Activated T-helper 2 cell treated with anti-CD3 and anti-CD28 coated beads, Interferon-gamma antibody, Interleukin-2, Interleukin-4, amounts not matched to agents 10 μg/mL and 5 μg/mL and 100 μg/mL, durations not matched to agents 14 hours and 24 hours and 36 hours (primary cell): ENCODE measurements around the gene SLC9A3. TPM values are rescaled to one million over a fixed set of nuclear protein-coding genes. Genes with fewer than 3 reads are reported as not detected.
"Not testable (repeated sequence)": the region's sequence is repeated elsewhere in the genome, so short reads cannot be mapped to it uniquely, and the experiment has no call there.

Experiments
- DNase-seq: peaks from one replicate; pipeline ENCODE4 v3.0.0; 2021; ENCODE audit warnings: low spot score
- H3K27ac Mint-ChIP-seq: one replicate; pipeline ENCODE4 v1.8.0; 2021; ENCODE audit warnings: mixed read lengths
- H3K27me3 Mint-ChIP-seq: one replicate; pipeline ENCODE4 v1.8.0; 2021; ENCODE audit warnings: low read depth, mixed read lengths
- H3K36me3 Mint-ChIP-seq: one replicate; pipeline ENCODE4 v1.8.0; 2021; ENCODE audit warnings: low read depth, mixed read lengths
- H3K4me1 Mint-ChIP-seq: one replicate; pipeline ENCODE4 v1.8.0; 2021; ENCODE audit warnings: low read depth, mixed read lengths
- H3K4me3 Mint-ChIP-seq: one replicate; pipeline ENCODE4 v1.8.0; 2021; ENCODE audit warnings: low read depth, mild to moderate bottlenecking, moderate library complexity, mixed read lengths
- H3K9me3 Mint-ChIP-seq: one replicate; pipeline ENCODE4 v1.8.0; 2021; ENCODE audit warnings: mixed read lengths
- intact Hi-C: fragments of 100-400 bp; cut with micrococcal nuclease; formaldehyde crosslinking; loops from one replicate; pipeline ENCODE4 v1.15.1; 2023
- total RNA-seq: library from RNA; stranded (reverse); gene quantifications from 2 replicates; pipeline ENCODE4 v1.2.3, GENCODE V29; 2022

The SLC9A3 gene
- total RNA-seq, 1 donor from 2014 or later: 2.4 TPM

GRCh38 chr5:482021-482420 lies 42.2 kb downstream of the SLC9A3 start:
- Mint-ChIP-seq H3K36me3 (no peaks in the 10 kb centered on the region), H3K9me3 (no peaks in the 10 kb centered on the region), H3K4me3 (no peak overlapping the region), H3K27me3 (peaks cover 1% of the 10 kb centered on the region), H3K27ac (no peak overlapping the region), H3K4me1 (no peaks in the 10 kb centered on the region)
- DNase-seq: no peak
- intact Hi-C loops: no loop called here

GRCh38 chr5:481347-481746 lies 42.9 kb downstream of the SLC9A3 start:
- Mint-ChIP-seq H3K27ac (no peak overlapping the region), H3K4me1 (no peaks in the 10 kb centered on the region), H3K36me3 (no peaks in the 10 kb centered on the region), H3K27me3 (peaks cover 1% of the 10 kb centered on the region), H3K9me3 (no peaks in the 10 kb centered on the region), H3K4me3 (no peak overlapping the region)
- DNase-seq: no peak
- intact Hi-C loops: no loop called here

DNA sequence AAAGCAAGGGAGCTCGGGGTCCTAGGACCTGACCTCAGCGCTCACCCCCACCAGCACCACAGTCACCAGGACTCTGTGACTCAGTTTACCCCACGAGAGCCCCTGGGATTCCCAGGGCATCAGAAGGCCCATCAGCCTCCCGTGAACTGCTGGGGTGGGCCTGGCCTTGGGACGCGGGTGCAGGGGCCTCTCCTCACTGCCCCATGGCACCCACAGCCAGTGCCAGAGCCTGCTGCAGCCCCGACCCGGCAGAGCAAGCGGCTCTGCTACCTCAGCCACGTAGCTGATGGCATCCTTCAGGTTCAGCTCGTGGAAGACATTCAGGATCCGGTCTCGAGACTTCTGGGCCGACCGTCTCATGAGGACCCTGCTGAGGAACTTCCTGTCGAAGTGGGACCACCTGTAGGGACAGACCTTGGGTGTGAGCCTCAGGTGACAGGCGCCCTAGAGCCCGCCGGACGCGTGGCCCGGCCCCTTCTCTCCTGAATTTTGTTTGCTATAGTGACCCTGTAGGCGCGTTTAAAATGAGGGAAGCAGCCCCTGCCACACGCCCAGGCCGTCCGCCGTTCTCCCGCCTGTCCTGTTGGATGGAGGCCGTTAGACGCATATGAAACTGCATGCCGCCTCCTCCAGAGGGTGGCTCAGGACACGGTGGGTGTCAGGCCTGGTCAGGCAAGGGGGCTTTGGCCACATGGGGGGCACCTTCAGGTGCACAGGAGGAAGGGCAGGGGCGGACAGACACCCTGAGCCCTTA lies 44.5 kb downstream of the SLC9A3 start:
- peaks cover 3% of the 10 kb centered on the region for H3K27me3 Mint-ChIP-seq

DNA sequence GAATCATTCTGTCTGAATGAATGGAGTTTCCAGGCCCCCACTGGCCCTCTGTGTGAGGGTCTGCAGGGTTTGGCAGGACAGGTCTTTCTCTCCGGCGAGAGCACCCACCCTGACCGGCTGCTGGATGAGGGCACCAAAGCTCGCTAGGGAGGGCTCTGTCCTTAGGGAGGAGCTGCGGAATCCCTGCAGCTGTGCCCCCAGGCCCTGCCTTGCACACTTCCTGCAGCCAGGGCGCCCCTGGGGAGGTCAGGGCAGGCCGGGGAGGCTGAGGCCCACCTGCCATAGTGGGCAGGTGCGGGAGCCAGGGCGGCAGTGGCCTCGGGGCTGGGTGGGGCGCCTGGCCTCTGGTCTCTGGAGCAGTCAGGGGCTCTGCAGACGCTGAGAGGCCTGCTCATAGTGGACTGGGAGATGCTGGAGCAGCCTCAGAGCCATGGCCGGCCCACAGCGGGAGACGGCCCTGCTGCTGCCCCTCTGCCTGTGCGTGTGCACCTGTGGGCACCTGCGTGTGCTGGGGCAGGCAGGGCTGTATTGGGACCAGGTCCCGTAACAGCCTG lies 45.2 kb downstream of the SLC9A3 start:
- no peaks in the 10 kb centered on the region for H3K36me3 Mint-ChIP-seq

More for the DNA sequence above, 44.5 kb downstream of the SLC9A3 start:
- no peaks in the 10 kb centered on the region for H3K36me3 Mint-ChIP-seq
- DNase-seq: no peak
- peaks cover under 1% of the 10 kb centered on the region for H3K4me1 Mint-ChIP-seq
- no peaks in the 10 kb centered on the region for H3K9me3 Mint-ChIP-seq
- no peak overlapping the region for H3K4me3 Mint-ChIP-seq
- intact Hi-C loops: no loop called here
- no peak overlapping the region for H3K27ac Mint-ChIP-seq

GRCh38 chr5:478369-478981 lies 45.8 kb downstream of the SLC9A3 start:
- intact Hi-C loops: no loop called here
- peaks cover 5% of the 10 kb centered on the region for H3K27me3 Mint-ChIP-seq

More for the DNA sequence above, 45.2 kb downstream of the SLC9A3 start:
- Mint-ChIP-seq H3K4me1 (peaks cover 2% of the 10 kb centered on the region), H3K27me3 (peaks cover 3% of the 10 kb centered on the region), H3K4me3 (no peak overlapping the region), H3K9me3 (no peaks in the 10 kb centered on the region), H3K27ac (no peak overlapping the region)
- DNase-seq: no peak
- intact Hi-C loops: no loop called here

DNA sequence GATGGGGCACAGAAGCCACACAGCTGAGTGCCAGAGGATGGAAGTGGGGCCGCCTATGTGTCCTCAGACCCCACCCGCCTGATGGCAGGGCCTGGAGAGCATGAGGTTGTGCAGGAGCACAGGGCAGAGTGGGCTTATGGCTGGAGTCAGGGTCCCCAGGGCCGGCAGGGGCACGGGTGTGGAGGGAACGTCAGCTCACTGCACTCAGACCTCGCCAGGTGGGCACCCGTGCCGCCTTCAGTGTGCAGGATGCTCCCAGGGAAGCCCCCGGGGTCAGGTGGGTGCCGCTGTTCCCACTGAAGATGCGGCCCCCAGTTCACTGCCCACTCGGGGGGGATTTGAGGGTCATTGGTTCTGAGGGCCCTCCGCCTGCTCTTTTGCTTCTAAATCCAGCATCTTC lies 46.4 kb downstream of the SLC9A3 start:
- Mint-ChIP-seq H3K27me3 (peaks cover 5% of the 10 kb centered on the region), H3K4me1 (peaks cover 3% of the 10 kb centered on the region), H3K27ac (no peak overlapping the region), H3K36me3 (no peaks in the 10 kb centered on the region), H3K4me3 (no peak overlapping the region), H3K9me3 (no peaks in the 10 kb centered on the region)
- intact Hi-C loops: no loop called here
- no peak for DNase-seq

More at GRCh38 chr5:478369-478981, 45.8 kb downstream of the SLC9A3 start:
- Mint-ChIP-seq H3K36me3 (no peaks in the 10 kb centered on the region), H3K4me1 (peaks cover 3% of the 10 kb centered on the region), H3K4me3 (no peak overlapping the region), H3K27ac (no peak overlapping the region), H3K9me3 (no peaks in the 10 kb centered on the region)
- no peak for DNase-seq

DNA sequence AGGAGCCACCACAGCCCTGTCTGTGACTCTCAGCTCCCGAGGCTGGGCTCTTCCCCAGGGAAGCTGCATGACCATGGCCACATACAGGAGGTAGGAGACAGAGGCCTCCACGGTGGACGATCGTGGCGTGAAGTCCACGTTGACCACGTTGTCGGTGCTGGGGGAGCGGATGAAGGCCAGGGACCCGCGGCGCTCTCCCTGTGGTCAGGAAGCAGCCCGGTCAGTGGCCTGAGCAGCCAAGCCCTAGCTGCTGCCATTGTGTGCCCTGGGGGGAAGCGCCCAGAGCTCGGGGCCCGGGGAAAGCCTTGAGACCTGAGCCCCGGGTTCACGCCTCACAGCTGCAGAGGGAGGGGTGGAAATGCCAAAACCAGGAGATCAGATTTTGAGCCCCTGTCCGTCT lies 47.0 kb downstream of the SLC9A3 start:
- no peak for DNase-seq
- peaks cover 3% of the 10 kb centered on the region for H3K4me1 Mint-ChIP-seq
- no peaks in the 10 kb centered on the region for H3K36me3 Mint-ChIP-seq
- H3K27me3 Mint-ChIP-seq: peaks cover 5% of the 10 kb centered on the region
- H3K27ac Mint-ChIP-seq: no peak overlapping the region
- intact Hi-C loops: no loop called here
- no peaks in the 10 kb centered on the region for H3K9me3 Mint-ChIP-seq
- no peak overlapping the region for H3K4me3 Mint-ChIP-seq

DNA sequence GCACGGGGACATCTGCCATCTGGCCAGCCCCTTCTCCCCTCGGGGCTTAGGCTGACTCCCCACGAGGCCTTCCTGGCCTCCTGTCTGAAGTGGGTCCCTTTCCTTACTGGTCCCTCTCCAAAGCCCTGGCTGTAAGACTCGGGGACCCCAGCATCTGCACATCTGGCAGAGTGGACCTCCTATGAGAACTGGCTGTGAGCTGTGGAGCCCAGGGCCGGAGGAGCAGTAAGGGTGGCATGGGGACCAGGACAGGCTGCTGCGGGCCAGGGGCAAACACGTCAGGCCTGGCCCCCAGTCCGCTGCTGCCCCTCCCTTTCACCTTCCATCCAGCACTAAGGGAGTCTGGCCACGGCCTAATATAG lies 47.5 kb downstream of the SLC9A3 start:
- no peaks in the 10 kb centered on the region for H3K9me3 Mint-ChIP-seq
- H3K27me3 Mint-ChIP-seq: peaks cover 5% of the 10 kb centered on the region
- H3K36me3 Mint-ChIP-seq: peaks cover 2% of the 10 kb centered on the region
- no peak overlapping the region for H3K27ac Mint-ChIP-seq
- no peak overlapping the region for H3K4me3 Mint-ChIP-seq
- H3K4me1 Mint-ChIP-seq: peaks cover 6% of the 10 kb centered on the region
- DNase-seq: no peak
- intact Hi-C loops: no loop called here

DNA sequence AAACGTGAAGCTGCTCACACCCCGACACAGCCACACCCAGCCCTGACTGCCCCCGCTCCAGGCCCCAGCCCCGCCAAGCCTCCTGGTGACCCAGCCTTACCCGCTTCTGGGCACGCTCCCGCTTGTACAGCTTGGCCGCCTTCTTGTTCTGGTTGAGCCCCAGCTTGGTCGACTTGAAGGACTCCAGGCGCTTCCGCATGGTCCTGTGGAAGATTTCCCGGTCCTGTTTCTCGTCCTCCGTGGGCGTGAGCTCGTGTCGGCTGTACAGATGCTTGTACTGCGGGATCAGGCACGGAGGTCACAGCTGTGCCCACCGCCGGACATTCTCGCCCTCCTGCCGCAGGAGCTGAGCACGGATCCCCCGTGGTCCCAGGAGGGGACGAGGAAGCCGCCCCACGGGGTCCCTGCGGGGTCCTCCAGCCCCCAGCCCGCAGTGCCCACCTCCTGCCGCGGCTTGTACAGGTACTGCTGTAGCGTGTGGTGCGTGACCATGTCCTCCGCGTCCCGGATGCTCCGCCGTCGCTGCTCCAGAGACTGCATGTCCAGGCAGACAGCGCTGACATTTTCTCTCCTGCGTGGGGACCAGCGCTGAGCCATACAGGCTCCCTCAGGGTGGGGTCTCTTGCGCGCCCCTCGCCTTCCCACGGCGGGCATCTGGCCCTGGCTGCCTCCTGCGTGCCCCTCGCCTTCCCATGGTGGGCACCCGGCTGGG lies 48.0 kb downstream of the SLC9A3 start:
- peaks cover 10% of the 10 kb centered on the region for H3K4me1 Mint-ChIP-seq
- H3K27me3 Mint-ChIP-seq: peaks cover 5% of the 10 kb centered on the region
- no peak overlapping the region for H3K4me3 Mint-ChIP-seq
- intact Hi-C loops: no loop called here
- no peak for DNase-seq
- no peak overlapping the region for H3K27ac Mint-ChIP-seq
- peaks cover 8% of the 10 kb centered on the region for H3K36me3 Mint-ChIP-seq
- no peaks in the 10 kb centered on the region for H3K9me3 Mint-ChIP-seq

DNA sequence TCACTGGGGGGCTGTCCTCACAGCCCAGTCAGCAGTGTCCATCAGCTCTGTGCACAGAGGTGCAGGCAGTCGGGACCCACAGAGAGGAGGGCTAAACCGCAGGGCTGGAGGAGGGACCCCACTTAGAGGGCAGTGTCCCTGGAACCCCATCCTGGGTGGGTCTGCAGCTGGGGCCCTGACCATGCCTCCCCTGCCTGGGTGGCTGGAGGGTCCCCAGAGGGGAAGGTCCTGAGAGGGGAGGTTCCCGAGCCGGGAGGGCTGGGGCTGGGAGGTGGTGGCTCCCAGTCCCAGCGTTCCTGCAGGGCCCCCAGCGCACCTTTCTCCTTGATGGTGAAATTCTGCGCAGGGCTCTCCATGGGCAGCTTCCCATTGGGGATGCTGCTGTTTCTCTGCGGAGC lies 48.5 kb downstream of the SLC9A3 start:
- Mint-ChIP-seq H3K36me3 (peaks cover 13% of the 10 kb centered on the region), H3K27me3 (peaks cover 5% of the 10 kb centered on the region), H3K4me3 (no peak overlapping the region), H3K27ac (no peak overlapping the region), H3K4me1 (peaks cover 11% of the 10 kb centered on the region), H3K9me3 (no peaks in the 10 kb centered on the region)
- intact Hi-C loops: no loop called here
- DNase-seq: no peak

DNA sequence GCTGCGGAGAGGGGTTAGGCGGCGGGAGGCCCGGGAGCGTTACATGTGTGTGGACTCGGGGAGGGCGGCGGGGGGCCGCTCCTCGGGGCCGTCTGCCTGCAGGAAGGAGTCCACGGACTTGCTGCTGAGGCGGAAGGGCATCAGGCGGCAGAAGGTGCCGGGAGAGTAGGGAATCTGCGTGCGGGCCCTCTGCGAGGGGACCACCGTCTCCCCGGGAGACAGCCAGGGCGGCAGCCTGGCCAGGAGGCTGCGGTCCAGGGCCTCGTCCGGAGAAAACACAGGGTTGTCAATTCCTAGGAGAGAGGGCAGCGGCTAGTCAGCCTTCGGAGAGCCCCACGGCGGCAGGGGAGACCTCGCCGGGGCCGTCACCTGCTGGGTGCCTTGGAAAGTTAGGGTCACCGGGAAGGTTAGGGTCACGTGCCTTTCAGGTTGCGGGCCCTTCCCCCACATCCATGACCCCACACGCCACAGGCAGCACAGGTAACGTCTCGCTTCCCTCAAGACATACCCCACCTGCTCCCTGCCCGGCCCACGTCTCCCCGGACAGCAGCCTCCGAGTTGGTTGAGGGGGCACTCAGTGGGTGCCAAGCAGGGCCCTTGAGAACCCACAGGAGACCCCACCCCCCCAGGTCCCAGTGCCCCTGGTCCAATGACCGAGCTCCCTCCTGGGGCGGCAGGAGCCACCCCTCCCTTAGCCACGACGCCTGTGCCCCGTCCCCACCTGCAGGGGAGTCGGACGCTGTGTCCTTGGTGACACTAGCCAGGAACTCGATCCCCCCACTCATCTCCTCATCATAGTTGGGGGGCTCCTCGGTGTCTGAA lies 49.2 kb downstream of the SLC9A3 start:
- DNase-seq: no peak
- Mint-ChIP-seq H3K4me1 (peaks cover 15% of the 10 kb centered on the region), H3K27me3 (peaks cover 5% of the 10 kb centered on the region), H3K36me3 (peaks cover 17% of the 10 kb centered on the region), H3K27ac (no peak overlapping the region), H3K9me3 (no peaks in the 10 kb centered on the region), H3K4me3 (peak overlapping the region; percentile 72)
- intact Hi-C loops: loop anchor here (5.0 kb wide), 1 partner anchor 137 kb away; the partner anchor contains the start of gene CEP72

GRCh38 chr5:474232-474839 lies 49.9 kb downstream of the SLC9A3 start:
- H3K27ac Mint-ChIP-seq: not testable (repeated sequence)
- peak overlapping the region; percentile 72 for H3K4me3 Mint-ChIP-seq

More at GRCh38 chr5:474232-474839, 49.9 kb downstream of the SLC9A3 start:
- H3K27me3 Mint-ChIP-seq, H3K9me3 Mint-ChIP-seq, DNase-seq: not testable (repeated sequence)
- H3K4me1 Mint-ChIP-seq: peaks cover 17% of the 10 kb centered on the region
- intact Hi-C loops: loop anchor here (5.0 kb wide), 1 partner anchor 138 kb away; the partner anchor contains the start of gene CEP72
- H3K36me3 Mint-ChIP-seq: peaks cover 25% of the 10 kb centered on the region
